ENCODE measurements around the gene ACSL3.
"Not testable (repeated sequence)": the region's sequence is repeated elsewhere in the genome, so short reads cannot be mapped to it uniquely, and the experiment has no call there.

ACSL3 gene

GRCh38 chr2:222912776-222913175, 51.9 kb downstream of the ACSL3 start:
- no peak overlapping the region for H3K27ac ChIP-seq
- TF ChIP-seq CTCF (IDR thresholded peaks at IDR 0.05) = no peak
- no peak for TF ChIP-seq ZFX (IDR thresholded peaks at IDR 0.05; ENCODE audit: borderline replicate concordance)

- no peak overlapping the region for H3K27ac ChIP-seq
- TF ChIP-seq ZFX (IDR thresholded peaks at IDR 0.05; ENCODE audit: borderline replicate concordance) (no peak), CTCF (IDR thresholded peaks at IDR 0.05) (peak; percentile 88)
Observed at GRCh38 chr2:222915092-222915957, 54.5 kb downstream of the ACSL3 start.

- TF ChIP-seq ZFX (IDR thresholded peaks at IDR 0.05; ENCODE audit: borderline replicate concordance) (no peak), CTCF (IDR thresholded peaks at IDR 0.05) (no peak)
- no peak overlapping the region for H3K27ac ChIP-seq
Observed at GRCh38 chr2:222916229-222917197, 55.7 kb downstream of the ACSL3 start.

GRCh38 chr2:222917212-222917611, 56.4 kb downstream of the ACSL3 start:
- H3K27ac ChIP-seq = not testable (repeated sequence)

GRCh38 chr2:222919841-222920526, 59.1 kb downstream of the ACSL3 start:
- no peak overlapping the region for H3K27ac ChIP-seq
- no peak for TF ChIP-seq ZFX (IDR thresholded peaks at IDR 0.05; ENCODE audit: borderline replicate concordance)
- TF ChIP-seq CTCF (IDR thresholded peaks at IDR 0.05) = no peak

GRCh38 chr2:222920657-222921186, 59.9 kb downstream of the ACSL3 start:
- TF ChIP-seq CTCF (IDR thresholded peaks at IDR 0.05) = no peak
- no peak for TF ChIP-seq ZFX (IDR thresholded peaks at IDR 0.05; ENCODE audit: borderline replicate concordance)
- H3K27ac ChIP-seq = no peak overlapping the region
